Effector memory CD8-positive, alpha-beta T cell (primary cell): ENCODE data around the gene INTS2.
"Not testable (repeated sequence)": the region's sequence is repeated elsewhere in the genome, so short reads cannot be mapped to it uniquely, and the experiment has no call there.

Source experiments
- ATAC-seq: fragments of 150-1000 bp; cut with Tn5 transposase; replicated peaks from 2 replicates; pipeline ENCODE4 v1.10.0; 2021; ENCODE audit warnings: mild to moderate bottlenecking, moderate library complexity
- DNase-seq, 3 experiments: peaks; one replicate each; pipeline ENCODE4 v3.0.0; 2021
- H3K27ac Mint-ChIP-seq, 2 donors: one replicate each; pipeline ENCODE4 v1.8.0; 2022; ENCODE audit warnings: mild to moderate bottlenecking in 2 of 2, mixed read lengths in 2 of 2, moderate library complexity in 2 of 2
- H3K27me3 Mint-ChIP-seq, 2 donors: one replicate each; pipeline ENCODE4 v1.8.0; 2022; ENCODE audit warnings: mixed read lengths in 2 of 2
- H3K36me3 Mint-ChIP-seq: one replicate; pipeline ENCODE4 v1.8.0; 2022; ENCODE audit warnings: mild to moderate bottlenecking, moderate library complexity, mixed read lengths; ENCODE audit not compliant: insufficient read depth
- H3K4me1 Mint-ChIP-seq, 2 donors: one replicate each; pipeline ENCODE4 v1.8.0; 2022; ENCODE audit warnings: low read depth in 2 of 2, mixed read lengths in 2 of 2
- H3K4me3 Mint-ChIP-seq, 2 donors: one replicate each; pipeline ENCODE4 v1.8.0; 2022; ENCODE audit warnings: mild to moderate bottlenecking in 2 of 2, mixed read lengths in 2 of 2, moderate library complexity in 2 of 2
- H3K9me3 Mint-ChIP-seq, 2 donors: one replicate each; pipeline ENCODE4 v1.8.0; 2022; ENCODE audit warnings: mixed read lengths in 2 of 2

INTS2 gene

GRCh38 chr17:61878984-61879612 lies 48.7 kb downstream of the INTS2 start:
- no peak for DNase-seq
- Mint-ChIP-seq H3K27ac (no peak overlapping the region), H3K36me3 (peaks cover 60% of the 10 kb centered on the region), H3K9me3 (no peaks in the 10 kb centered on the region), H3K4me3 (no peak overlapping the region), H3K4me1 (no peaks in the 10 kb centered on the region), H3K27me3 (no peaks in the 10 kb centered on the region)
- ATAC-seq: no peak

- no peak for DNase-seq
- no peaks in the 10 kb centered on the region for H3K9me3 Mint-ChIP-seq
- ATAC-seq: no peak
- H3K36me3 Mint-ChIP-seq: peaks cover 54% of the 10 kb centered on the region
- H3K27ac Mint-ChIP-seq: no peak overlapping the region
- no peaks in the 10 kb centered on the region for H3K27me3 Mint-ChIP-seq
- peaks cover 0 to 5% of the 10 kb centered on the region in 2 donors for H3K4me1 Mint-ChIP-seq
- no peak overlapping the region for H3K4me3 Mint-ChIP-seq
These were observed 49.3 kb downstream of the INTS2 start for GRCh38 chr17:61878520-61878919.

- peaks cover 0 to 5% of the 10 kb centered on the region in 2 donors for H3K4me1 Mint-ChIP-seq
- no peaks in the 10 kb centered on the region for H3K27me3 Mint-ChIP-seq
- H3K27ac Mint-ChIP-seq: no peak overlapping the region
- no peaks in the 10 kb centered on the region for H3K9me3 Mint-ChIP-seq
- peaks cover 47% of the 10 kb centered on the region for H3K36me3 Mint-ChIP-seq
- no peak for ATAC-seq
- H3K4me3 Mint-ChIP-seq: no peak overlapping the region
- DNase-seq: no peak
These were observed 49.9 kb downstream of the INTS2 start for GRCh38 chr17:61877837-61878236.

- Mint-ChIP-seq H3K4me3 (no peak overlapping the region), H3K36me3 (peaks cover 55% of the 10 kb centered on the region), H3K27me3 (no peaks in the 10 kb centered on the region), H3K4me1 (peaks cover 0 to 5% of the 10 kb centered on the region in 2 donors), H3K9me3 (no peaks in the 10 kb centered on the region), H3K27ac (no peak overlapping the region)
- DNase-seq (no peak), ATAC-seq (no peak)
These were observed 52.0 kb downstream of the INTS2 start for GRCh38 chr17:61875804-61876203.

- no peak for DNase-seq
- no peak overlapping the region for H3K4me3 Mint-ChIP-seq
- H3K4me1 Mint-ChIP-seq: peaks cover 0 to 5% of the 10 kb centered on the region in 2 donors
- no peak for ATAC-seq
- no peaks in the 10 kb centered on the region for H3K27me3 Mint-ChIP-seq
- H3K27ac Mint-ChIP-seq: no peak overlapping the region
- H3K36me3 Mint-ChIP-seq: peaks cover 57% of the 10 kb centered on the region
- H3K9me3 Mint-ChIP-seq: no peaks in the 10 kb centered on the region
These were observed 52.5 kb downstream of the INTS2 start for GRCh38 chr17:61875285-61875684.

GRCh38 chr17:61874075-61874474 lies 53.7 kb downstream of the INTS2 start:
- peak overlapping the region in 1 of 2 donors; percentile 1 for H3K27ac Mint-ChIP-seq
- H3K9me3 Mint-ChIP-seq: no peaks in the 10 kb centered on the region
- H3K4me3 Mint-ChIP-seq: no peak overlapping the region
- no peak for ATAC-seq
- DNase-seq: no peak
- peaks cover 53% of the 10 kb centered on the region for H3K36me3 Mint-ChIP-seq
- H3K27me3 Mint-ChIP-seq: no peaks in the 10 kb centered on the region
- peaks cover 0 to 5% of the 10 kb centered on the region in 2 donors for H3K4me1 Mint-ChIP-seq

- ATAC-seq: no peak
- peaks cover 47% of the 10 kb centered on the region for H3K36me3 Mint-ChIP-seq
- H3K4me3 Mint-ChIP-seq: no peak overlapping the region
These were observed 55.7 kb downstream of the INTS2 start for GRCh38 chr17:61872099-61872498.

GRCh38 chr17:61869138-61869537 lies 58.6 kb downstream of the INTS2 start:
- H3K4me3 Mint-ChIP-seq: no peak overlapping the region
- DNase-seq: no peak
- no peaks in the 10 kb centered on the region for H3K9me3 Mint-ChIP-seq
- peaks cover 0 to 5% of the 10 kb centered on the region in 2 donors for H3K4me1 Mint-ChIP-seq
- H3K27ac Mint-ChIP-seq: no peak overlapping the region
- no peak for ATAC-seq
- peaks cover 33% of the 10 kb centered on the region for H3K36me3 Mint-ChIP-seq
- no peaks in the 10 kb centered on the region for H3K27me3 Mint-ChIP-seq

More at GRCh38 chr17:61872099-61872498, 55.7 kb downstream of the INTS2 start:
- Mint-ChIP-seq H3K27me3 (no peaks in the 10 kb centered on the region), H3K9me3 (no peaks in the 10 kb centered on the region), H3K27ac (no peak overlapping the region), H3K4me1 (peaks cover 0 to 5% of the 10 kb centered on the region in 2 donors)
- no peak for DNase-seq

- no peak for DNase-seq
- H3K4me3 Mint-ChIP-seq: no peak overlapping the region
- H3K27ac Mint-ChIP-seq: no peak overlapping the region
- peaks cover 4 to 7% of the 10 kb centered on the region in 2 donors for H3K4me1 Mint-ChIP-seq
- H3K9me3 Mint-ChIP-seq: no peaks in the 10 kb centered on the region
- H3K27me3 Mint-ChIP-seq: no peaks in the 10 kb centered on the region
- H3K36me3 Mint-ChIP-seq: peaks cover 39% of the 10 kb centered on the region
- ATAC-seq: no peak
These were observed 59.7 kb downstream of the INTS2 start for GRCh38 chr17:61868074-61868473.

- H3K36me3 Mint-ChIP-seq: peaks cover 37% of the 10 kb centered on the region
- H3K27me3 Mint-ChIP-seq: no peaks in the 10 kb centered on the region
- H3K4me3 Mint-ChIP-seq: no peak overlapping the region
- H3K27ac Mint-ChIP-seq: no peak overlapping the region
- H3K9me3 Mint-ChIP-seq: no peaks in the 10 kb centered on the region
- ATAC-seq (no peak), DNase-seq (no peak)
- H3K4me1 Mint-ChIP-seq: peaks cover 11 to 18% of the 10 kb centered on the region in 2 donors
These were observed 60.7 kb downstream of the INTS2 start for GRCh38 chr17:61867033-61867432.

GRCh38 chr17:61863801-61864126 lies 64.0 kb downstream of the INTS2 start:
- no peak for DNase-seq
- Mint-ChIP-seq H3K9me3 (no peaks in the 10 kb centered on the region), H3K27ac (peak overlapping the region; percentile 91 to 97), H3K27me3 (no peaks in the 10 kb centered on the region), H3K4me1 (peaks cover 13 to 26% of the 10 kb centered on the region in 2 donors), H3K4me3 (peak overlapping the region; percentile 94 to 96), H3K36me3 (peaks cover 17% of the 10 kb centered on the region)
- peak; percentile 7 for ATAC-seq

- DNase-seq (peak; percentile 76 to 82 (median 79)), ATAC-seq (peak; percentile 94)
- peaks cover 13 to 26% of the 10 kb centered on the region in 2 donors for H3K4me1 Mint-ChIP-seq
- H3K27me3 Mint-ChIP-seq: no peaks in the 10 kb centered on the region
- H3K27ac Mint-ChIP-seq: peak within 1 kb of the TSS; percentile 91 to 97
- no peaks in the 10 kb centered on the region for H3K9me3 Mint-ChIP-seq
- H3K36me3 Mint-ChIP-seq: peaks cover 15% of the 10 kb centered on the region
- peak within 1 kb of the TSS; percentile 94 to 96 for H3K4me3 Mint-ChIP-seq
These were observed 64.6 kb downstream of the INTS2 start, which contains the start of gene BRIP1 for GRCh38 chr17:61862975-61863800. Gene BRIP1, minus strand, starts transcription at chr17:61863528. Its CDS starts 1,989 bp downstream, at chr17:61861539.

GRCh38 chr17:61862105-61862574 lies 65.6 kb downstream of the INTS2 start:
- H3K9me3 Mint-ChIP-seq: no peaks in the 10 kb centered on the region
- no peaks in the 10 kb centered on the region for H3K27me3 Mint-ChIP-seq
- H3K4me1 Mint-ChIP-seq: peaks cover 13 to 26% of the 10 kb centered on the region in 2 donors
- peak overlapping the region; percentile 94 to 96 for H3K4me3 Mint-ChIP-seq
- peak overlapping the region in 1 of 2 donors; percentile 91 for H3K27ac Mint-ChIP-seq
- H3K36me3 Mint-ChIP-seq: peaks cover 13% of the 10 kb centered on the region
- DNase-seq (no peak), ATAC-seq (no peak)

GRCh38 chr17:61860397-61860796 lies 67.4 kb downstream of the INTS2 start:
- H3K4me1 Mint-ChIP-seq: peaks cover 13 to 26% of the 10 kb centered on the region in 2 donors
- H3K9me3 Mint-ChIP-seq, H3K4me3 Mint-ChIP-seq, ATAC-seq, DNase-seq, H3K27me3 Mint-ChIP-seq, H3K36me3 Mint-ChIP-seq: not testable (repeated sequence)
- peak overlapping the region in 1 of 2 donors; percentile 22 for H3K27ac Mint-ChIP-seq
